Duodenal mucosa (tissue), 2 donors: Measurements from ENCODE around the gene KCNQ5.
"Not testable (repeated sequence)": the region's sequence is repeated elsewhere in the genome, so short reads cannot be mapped to it uniquely, and the experiment has no call there.

ENCODE experiments used
- H3K27ac ChIP-seq: one replicate; pipeline ENCODE4 v1.7.0; 2013; ENCODE audit warnings: low read depth, low read length
- H3K27me3 ChIP-seq, 2 donors: one replicate each; pipeline ENCODE4 v1.7.0; 2013; ENCODE audit warnings: low read length in 2 of 2, control low read depth in 1 of 2; ENCODE audit not compliant: insufficient read depth in 2 of 2, control insufficient read depth in 1 of 2
- H3K36me3 ChIP-seq, 2 donors: one replicate each; pipeline ENCODE4 v1.7.0; 2013; ENCODE audit warnings: low read length in 2 of 2, control low read depth in 1 of 2; ENCODE audit not compliant: insufficient read depth in 2 of 2, control insufficient read depth in 1 of 2
- H3K4me1 ChIP-seq, 2 donors: one replicate each; pipeline ENCODE4 v1.7.0; 2013; ENCODE audit warnings: low read length in 2 of 2, control low read depth in 1 of 2; ENCODE audit not compliant: insufficient read depth in 2 of 2, control insufficient read depth in 1 of 2
- H3K4me3 ChIP-seq, 2 donors: one replicate each; pipeline ENCODE4 v1.7.0; 2013; ENCODE audit warnings: low read length in 2 of 2, low read depth in 1 of 2
- H3K9ac ChIP-seq, 2 donors: one replicate each; pipeline ENCODE4 v1.7.0; 2013; ENCODE audit warnings: low read length in 2 of 2, low read depth in 1 of 2
- H3K9me3 ChIP-seq, 2 donors: one replicate each; pipeline ENCODE4 v1.7.0; 2013; ENCODE audit warnings: low read length in 2 of 2, control low read depth in 1 of 2; ENCODE audit not compliant: control insufficient read depth in 1 of 2

KCNQ5 gene

GRCh38 chr6:72898313-72898712 is 276.4 kb downstream of the KCNQ5 start:
- not testable (repeated sequence) for H3K4me3 ChIP-seq

GRCh38 chr6:72905705-72906478 is 284.0 kb downstream of the KCNQ5 start:
- no peak overlapping the region for H3K27ac ChIP-seq
- no peak overlapping the region for H3K4me3 ChIP-seq
- H3K36me3 ChIP-seq, result no peaks in the 10 kb centered on the region
- no peaks in the 10 kb centered on the region for H3K27me3 ChIP-seq
- no peaks in the 10 kb centered on the region for H3K9me3 ChIP-seq
- H3K9ac ChIP-seq, result no peak overlapping the region
- H3K4me1 ChIP-seq, result no peaks in the 10 kb centered on the region

More at GRCh38 chr6:72898313-72898712, 276.4 kb downstream of the KCNQ5 start:
- not testable (repeated sequence) for H3K27me3 ChIP-seq, H3K4me1 ChIP-seq, H3K36me3 ChIP-seq, H3K27ac ChIP-seq, H3K9ac ChIP-seq, H3K9me3 ChIP-seq

- Histone ChIP-seq H3K9me3 (no peaks in the 10 kb centered on the region), H3K9ac (no peak overlapping the region), H3K36me3 (no peaks in the 10 kb centered on the region), H3K4me3 (no peak overlapping the region), H3K27ac (no peak overlapping the region), H3K4me1 (no peaks in the 10 kb centered on the region), H3K27me3 (no peaks in the 10 kb centered on the region)
These were observed 289.7 kb downstream of the KCNQ5 start for GRCh38 chr6:72911463-72912155.

GRCh38 chr6:72913797-72914196 is 291.9 kb downstream of the KCNQ5 start:
- Histone ChIP-seq H3K27ac (no peak overlapping the region), H3K4me3 (no peak overlapping the region)

GRCh38 chr6:72916298-72916697 is 294.4 kb downstream of the KCNQ5 start:
- H3K4me3 ChIP-seq, result no peak overlapping the region
- H3K9ac ChIP-seq, result no peak overlapping the region
- H3K27ac ChIP-seq, result no peak overlapping the region
- no peaks in the 10 kb centered on the region for H3K36me3 ChIP-seq
- no peaks in the 10 kb centered on the region for H3K9me3 ChIP-seq
- no peaks in the 10 kb centered on the region for H3K27me3 ChIP-seq
- H3K4me1 ChIP-seq, result no peaks in the 10 kb centered on the region

More at GRCh38 chr6:72913797-72914196, 291.9 kb downstream of the KCNQ5 start:
- H3K9ac ChIP-seq, result no peak overlapping the region
- no peaks in the 10 kb centered on the region for H3K27me3 ChIP-seq
- no peaks in the 10 kb centered on the region for H3K36me3 ChIP-seq
- H3K9me3 ChIP-seq, result no peaks in the 10 kb centered on the region
- H3K4me1 ChIP-seq, result no peaks in the 10 kb centered on the region

- H3K9ac ChIP-seq, result no peak overlapping the region
- no peaks in the 10 kb centered on the region for H3K36me3 ChIP-seq
- H3K27ac ChIP-seq, result no peak overlapping the region
- no peak overlapping the region for H3K4me3 ChIP-seq
- no peaks in the 10 kb centered on the region for H3K27me3 ChIP-seq
- H3K9me3 ChIP-seq, result no peaks in the 10 kb centered on the region
- H3K4me1 ChIP-seq, result no peaks in the 10 kb centered on the region
These were observed 295.0 kb downstream of the KCNQ5 start for GRCh38 chr6:72916906-72917305.

DNA sequence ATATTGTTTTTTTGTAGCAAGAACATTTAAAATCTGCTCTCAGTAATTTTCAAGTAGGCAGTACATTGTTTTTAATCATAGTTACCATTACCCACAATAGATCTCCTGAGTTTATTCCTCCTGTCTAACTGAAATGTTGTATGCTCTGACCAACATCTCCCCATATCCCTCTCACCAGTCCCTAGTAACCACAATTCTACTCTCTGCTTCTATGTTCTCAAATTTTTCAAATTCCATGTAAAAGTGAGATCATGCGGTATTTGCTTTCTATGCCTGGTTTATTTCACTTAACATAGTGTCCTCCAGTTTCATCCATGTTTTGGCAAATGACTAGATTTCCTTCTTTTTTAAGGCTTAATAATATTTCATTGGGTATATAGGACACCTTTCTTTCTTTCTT is 300.5 kb downstream of the KCNQ5 start:
- Histone ChIP-seq H3K9ac (no peak overlapping the region), H3K4me3 (no peak overlapping the region), H3K27me3 (no peaks in the 10 kb centered on the region), H3K27ac (no peak overlapping the region), H3K4me1 (no peaks in the 10 kb centered on the region), H3K36me3 (no peaks in the 10 kb centered on the region), H3K9me3 (no peaks in the 10 kb centered on the region)

DNA sequence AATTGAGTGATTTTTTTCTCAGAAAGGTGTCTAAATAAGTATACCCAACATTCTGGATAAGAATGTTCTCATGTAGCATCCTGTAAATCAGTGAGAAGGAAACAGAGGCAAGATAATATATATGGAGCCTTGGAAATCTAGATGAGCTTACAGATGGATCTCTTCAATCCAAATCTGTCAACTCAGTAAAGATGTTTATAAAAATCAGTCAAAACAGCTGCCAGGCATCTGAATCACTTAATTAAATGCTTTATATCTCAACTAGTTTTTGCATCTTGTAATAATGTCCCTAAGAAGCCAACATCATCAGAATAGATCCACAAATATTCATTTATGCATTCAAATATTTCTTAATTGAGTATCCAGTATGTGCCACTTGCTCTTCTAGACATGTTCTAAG is 303.3 kb downstream of the KCNQ5 start:
- Histone ChIP-seq H3K4me1 (no peaks in the 10 kb centered on the region), H3K36me3 (no peaks in the 10 kb centered on the region), H3K27ac (no peak overlapping the region), H3K27me3 (no peaks in the 10 kb centered on the region), H3K9ac (no peak overlapping the region), H3K9me3 (no peaks in the 10 kb centered on the region), H3K4me3 (no peak overlapping the region)

GRCh38 chr6:72930556-72931132 is 308.8 kb downstream of the KCNQ5 start:
- Histone ChIP-seq H3K36me3 (no peaks in the 10 kb centered on the region), H3K4me1 (no peaks in the 10 kb centered on the region), H3K4me3 (no peak overlapping the region), H3K27me3 (no peaks in the 10 kb centered on the region), H3K27ac (no peak overlapping the region), H3K9me3 (no peaks in the 10 kb centered on the region), H3K9ac (no peak overlapping the region)

DNA sequence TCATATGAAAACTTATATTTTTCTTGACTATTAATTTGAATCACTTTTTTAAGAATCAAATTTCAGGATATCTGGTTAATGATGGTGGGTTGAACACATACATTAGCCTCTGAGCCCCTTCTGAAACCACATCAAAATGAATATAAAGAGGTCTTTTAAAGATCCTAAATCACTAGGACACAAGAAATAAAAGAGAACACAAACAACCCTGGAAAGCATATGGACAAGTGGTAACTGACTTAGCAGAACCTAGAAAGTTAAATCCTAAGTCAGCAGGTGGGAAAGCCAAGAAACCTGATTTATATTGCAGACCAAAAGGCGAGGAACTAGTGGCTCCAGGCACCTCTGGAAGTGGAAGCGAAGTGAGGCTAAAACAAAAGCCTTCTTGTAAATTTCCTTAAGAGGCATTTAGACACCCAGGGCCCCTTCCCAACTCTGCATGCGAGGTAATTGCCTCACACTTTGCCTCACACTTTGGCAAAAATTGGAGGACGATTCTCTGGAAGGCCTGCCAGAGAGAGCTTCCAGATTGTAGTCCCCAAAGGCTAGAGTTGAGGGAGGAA is 309.5 kb downstream of the KCNQ5 start:
- Histone ChIP-seq H3K9ac (no peak overlapping the region), H3K9me3 (no peaks in the 10 kb centered on the region), H3K4me3 (no peak overlapping the region), H3K36me3 (no peaks in the 10 kb centered on the region), H3K27ac (no peak overlapping the region), H3K27me3 (no peaks in the 10 kb centered on the region), H3K4me1 (no peaks in the 10 kb centered on the region)
